Activated T-cell treated with anti-CD3 and anti-CD28 coated beads, Interleukin-2, amount 50 U/mL, for 4 hours (primary cell): Measurements from ENCODE around the gene ADAM8. TPM values are rescaled to one million over a fixed set of nuclear protein-coding genes. Genes with fewer than 3 reads are reported as not detected.

Source experiments
- ATAC-seq, 2 donors: fragments of 200-7000 bp; cut with Tn5 transposase; one replicate each; pipeline ENCODE4 v1.10.0; 2021
- DNase-seq: peaks from one replicate; pipeline ENCODE4 v3.0.0-alpha.2; 2020
- H3K27me3 Mint-ChIP-seq: one replicate; pipeline ENCODE4 v1.8.0; 2021; ENCODE audit warnings: low read depth, mixed read lengths
- H3K36me3 Mint-ChIP-seq: one replicate; pipeline ENCODE4 v1.8.0; 2022; ENCODE audit warnings: mixed read lengths; ENCODE audit not compliant: insufficient read depth
- H3K4me1 Mint-ChIP-seq: one replicate; pipeline ENCODE4 v1.8.0; 2021; ENCODE audit warnings: low read depth, mixed read lengths
- H3K4me3 Mint-ChIP-seq: one replicate; pipeline ENCODE4 v1.8.0; 2021; ENCODE audit warnings: mild to moderate bottlenecking, moderate library complexity, mixed read lengths
- H3K9me3 Mint-ChIP-seq: one replicate; pipeline ENCODE4 v1.8.0; 2021; ENCODE audit warnings: mixed read lengths
- total RNA-seq, 3 donors: library from RNA; stranded (reverse); gene quantifications; one replicate each; pipeline ENCODE4 v1.2.1, GENCODE V29; 2021

The ADAM8 gene
- total RNA-seq, 3 donors from 2014 or later, result 62.8 to 72.7 (median 70.7) TPM

DNA sequence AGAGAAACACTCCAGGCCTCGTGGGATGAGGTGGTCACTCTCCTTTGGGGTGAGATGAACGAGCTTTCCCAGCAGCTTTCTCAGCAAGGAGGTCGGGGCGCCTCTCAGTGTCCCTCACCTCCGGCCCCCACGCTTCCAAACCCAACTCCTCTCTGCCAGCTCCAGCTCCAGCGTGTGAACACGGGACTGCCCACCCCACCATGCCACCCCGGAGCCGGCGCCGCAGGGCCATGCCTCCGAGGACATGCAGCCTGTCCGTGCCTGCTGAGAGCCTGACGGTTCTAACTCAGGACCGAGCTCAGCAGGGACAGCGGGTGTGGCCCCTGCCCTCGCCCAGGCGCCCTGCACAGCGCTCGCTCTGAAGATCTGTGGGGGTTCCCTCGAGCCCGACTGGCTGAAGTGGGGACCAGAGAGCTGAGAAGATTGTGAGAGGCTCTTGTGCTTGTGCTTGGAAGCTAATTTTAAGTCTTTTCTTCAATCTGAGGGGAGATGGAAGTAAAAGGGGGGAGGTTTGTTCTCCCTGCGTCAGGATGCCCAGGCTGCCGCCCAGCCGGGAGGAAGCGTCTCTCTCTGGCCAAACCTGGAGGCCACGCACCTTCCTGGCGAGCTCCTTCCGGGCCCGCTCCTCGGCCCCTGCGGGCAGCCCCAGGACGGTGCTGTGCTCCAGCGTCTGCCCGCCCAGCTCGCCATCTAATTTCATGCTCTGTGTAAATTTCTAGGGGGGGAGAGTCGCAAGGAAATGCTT is 5.1 kb upstream of the ADAM8 start:
- ATAC-seq, result no peak
- Mint-ChIP-seq H3K36me3 (peaks cover 30% of the 10 kb centered on the region), H3K9me3 (no peaks in the 10 kb centered on the region), H3K4me3 (no peak overlapping the region), H3K27me3 (no peaks in the 10 kb centered on the region), H3K4me1 (peaks cover 21% of the 10 kb centered on the region)
- no peak for DNase-seq

- ATAC-seq (no peak), DNase-seq (no peak)
- H3K36me3 Mint-ChIP-seq, result peaks cover 22% of the 10 kb centered on the region
- H3K9me3 Mint-ChIP-seq, result no peaks in the 10 kb centered on the region
- H3K4me1 Mint-ChIP-seq, result peaks cover 21% of the 10 kb centered on the region
- H3K27me3 Mint-ChIP-seq, result no peaks in the 10 kb centered on the region
- no peak overlapping the region for H3K4me3 Mint-ChIP-seq
These were observed 4.4 kb upstream of the ADAM8 start for GRCh38 chr10:133281084-133281483.

GRCh38 chr10:133280391-133281059 is 3.9 kb upstream of the ADAM8 start:
- Mint-ChIP-seq H3K27me3 (no peaks in the 10 kb centered on the region), H3K36me3 (peaks cover 17% of the 10 kb centered on the region), H3K4me1 (peaks cover 26% of the 10 kb centered on the region), H3K9me3 (no peaks in the 10 kb centered on the region), H3K4me3 (no peak overlapping the region)
- DNase-seq, result no peak
- no peak for ATAC-seq

DNA sequence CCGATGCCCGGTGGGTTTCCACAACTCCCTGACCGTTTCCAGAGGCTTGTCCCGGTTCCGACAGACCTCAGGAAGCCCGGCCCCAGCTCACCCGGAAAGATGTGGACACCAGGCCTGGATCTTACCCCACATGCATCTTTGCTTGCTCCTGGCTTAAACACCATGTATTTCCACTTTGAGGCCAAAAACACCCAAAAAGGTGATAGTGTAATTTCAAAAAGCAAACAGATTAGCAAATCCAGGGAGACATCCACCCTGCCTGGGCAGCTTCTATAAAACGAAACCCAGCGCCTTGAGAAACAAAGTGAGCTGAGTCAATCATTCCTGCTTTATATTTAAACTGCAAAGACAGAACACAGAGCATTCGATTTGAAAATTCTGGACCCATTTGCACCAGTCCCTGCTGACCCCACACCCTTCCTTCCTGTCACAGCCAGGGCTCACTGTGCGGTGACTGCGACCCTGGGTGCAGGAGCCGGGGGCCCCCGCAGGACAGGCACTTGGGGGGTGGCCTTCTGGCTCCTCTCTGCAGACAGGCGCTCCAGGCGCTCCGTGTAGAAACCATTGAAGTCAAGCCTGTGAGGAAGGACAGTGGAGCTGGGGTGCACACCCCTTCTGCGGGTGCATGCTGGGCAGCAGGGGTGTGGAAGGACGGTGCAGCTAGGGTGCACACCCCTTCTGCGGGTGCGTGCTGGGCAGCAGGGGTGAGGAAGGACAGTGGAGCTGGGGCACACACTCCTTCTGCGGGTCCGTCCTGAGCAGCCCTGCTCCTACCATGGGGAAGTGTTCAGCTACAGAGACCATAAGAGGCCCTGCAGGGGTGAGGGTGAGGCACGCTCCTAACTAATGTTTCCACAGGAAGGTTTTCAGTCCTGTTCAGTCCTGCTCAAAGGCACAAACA is 2.9 kb upstream of the ADAM8 start:
- Mint-ChIP-seq H3K4me1 (peaks cover 32% of the 10 kb centered on the region), H3K4me3 (no peak overlapping the region), H3K9me3 (no peaks in the 10 kb centered on the region), H3K36me3 (peaks cover 11% of the 10 kb centered on the region), H3K27me3 (no peaks in the 10 kb centered on the region)
- DNase-seq, result no peak
- no peak for ATAC-seq

DNA sequence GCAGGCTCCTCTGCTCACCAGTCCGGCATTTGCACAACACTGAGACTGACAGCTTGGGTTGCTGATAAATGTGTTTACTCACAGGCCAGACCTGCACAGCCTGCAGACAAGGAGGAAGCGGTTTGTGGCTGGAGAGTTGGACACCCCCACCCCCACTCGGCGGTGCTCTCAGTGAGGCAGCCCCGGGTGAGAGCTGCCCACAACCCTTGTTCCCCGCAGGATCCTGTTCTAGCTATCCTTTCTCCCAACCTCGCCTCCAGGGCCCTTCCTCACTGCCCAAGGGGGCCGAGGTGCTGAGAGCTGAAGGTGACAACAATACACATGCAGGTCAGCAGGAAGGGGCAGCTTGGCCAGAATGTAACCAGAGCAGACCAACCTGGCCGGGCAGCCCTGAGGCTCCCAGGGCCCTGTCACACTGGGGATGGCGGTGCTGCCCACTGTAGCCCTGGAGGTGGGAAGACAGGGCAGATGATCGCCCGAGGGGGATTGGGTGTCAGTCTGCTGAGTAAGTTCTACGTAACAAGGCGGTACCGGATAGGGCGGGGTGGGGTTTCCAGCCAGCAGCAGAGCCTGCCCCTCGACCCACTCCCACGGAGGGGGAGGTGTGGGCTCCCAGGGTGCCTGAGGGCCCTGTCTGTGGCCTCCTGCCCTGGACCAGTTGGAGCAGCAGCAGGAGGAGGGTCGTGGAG is 2.1 kb upstream of the ADAM8 start:
- Mint-ChIP-seq H3K36me3 (peaks cover 10% of the 10 kb centered on the region), H3K9me3 (no peaks in the 10 kb centered on the region), H3K4me3 (peak overlapping the region; percentile 71), H3K4me1 (peaks cover 32% of the 10 kb centered on the region), H3K27me3 (no peaks in the 10 kb centered on the region)
- DNase-seq (peak; percentile 48), ATAC-seq (peak in 1 of 2 donors; percentile 3)

GRCh38 chr10:133277993-133278576 is 1.4 kb upstream of the ADAM8 start:
- peak overlapping the region; percentile 71 for H3K4me3 Mint-ChIP-seq
- peaks cover 32% of the 10 kb centered on the region for H3K4me1 Mint-ChIP-seq
- ATAC-seq, result no peak
- H3K27me3 Mint-ChIP-seq, result no peaks in the 10 kb centered on the region
- H3K9me3 Mint-ChIP-seq, result no peaks in the 10 kb centered on the region
- peaks cover 8% of the 10 kb centered on the region for H3K36me3 Mint-ChIP-seq
- no peak for DNase-seq

DNA sequence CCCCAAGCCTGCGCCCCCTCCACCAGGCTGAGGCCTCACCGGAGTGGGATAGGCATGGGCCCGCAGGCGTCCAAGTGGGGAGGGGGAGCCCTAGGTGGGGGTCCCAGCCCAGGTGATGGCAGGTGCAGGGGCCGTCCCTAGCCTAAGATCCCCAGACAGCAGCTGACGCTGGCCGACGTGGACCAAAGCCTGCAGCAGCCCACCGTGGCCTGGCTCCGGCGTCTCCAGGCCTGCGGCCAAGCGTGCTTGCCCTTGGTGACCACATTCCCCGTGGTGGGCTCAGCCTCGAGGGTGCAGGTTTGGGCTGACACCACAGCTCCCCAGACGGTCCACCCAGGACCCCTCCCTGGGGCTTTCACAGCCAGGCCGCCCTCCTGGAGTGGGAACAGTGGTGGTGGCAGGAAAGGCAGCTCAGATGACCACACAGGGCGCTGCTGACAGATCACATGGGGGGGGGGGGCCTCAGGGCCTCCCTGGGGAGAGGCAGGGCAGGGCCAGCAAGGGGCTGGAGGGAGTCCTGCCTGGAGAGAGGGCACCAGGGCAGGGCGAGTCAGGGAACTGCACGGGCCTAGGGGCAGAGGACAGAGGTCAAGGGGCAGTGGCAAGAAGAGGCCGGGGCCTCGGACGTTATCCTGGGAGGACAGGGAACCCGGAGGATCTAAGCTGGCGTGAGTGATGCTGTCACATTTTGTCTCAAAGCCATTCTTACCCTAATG is 767 bp upstream of the ADAM8 start:
- Mint-ChIP-seq H3K27me3 (no peaks in the 10 kb centered on the region), H3K36me3 (peaks cover 6% of the 10 kb centered on the region), H3K9me3 (no peaks in the 10 kb centered on the region), H3K4me3 (peak overlapping the region; percentile 71), H3K4me1 (peaks cover 32% of the 10 kb centered on the region)
- ATAC-seq, result no peak
- DNase-seq, result no peak

GRCh38 chr10:133276100-133276434 is 601 bp downstream of the ADAM8 start:
- Mint-ChIP-seq H3K36me3 (no peaks in the 10 kb centered on the region), H3K4me1 (peaks cover 32% of the 10 kb centered on the region), H3K9me3 (no peaks in the 10 kb centered on the region), H3K4me3 (peak overlapping the region; percentile 89), H3K27me3 (no peaks in the 10 kb centered on the region)
- ATAC-seq (peak in 1 of 2 donors; percentile 0), DNase-seq (no peak)

DNA sequence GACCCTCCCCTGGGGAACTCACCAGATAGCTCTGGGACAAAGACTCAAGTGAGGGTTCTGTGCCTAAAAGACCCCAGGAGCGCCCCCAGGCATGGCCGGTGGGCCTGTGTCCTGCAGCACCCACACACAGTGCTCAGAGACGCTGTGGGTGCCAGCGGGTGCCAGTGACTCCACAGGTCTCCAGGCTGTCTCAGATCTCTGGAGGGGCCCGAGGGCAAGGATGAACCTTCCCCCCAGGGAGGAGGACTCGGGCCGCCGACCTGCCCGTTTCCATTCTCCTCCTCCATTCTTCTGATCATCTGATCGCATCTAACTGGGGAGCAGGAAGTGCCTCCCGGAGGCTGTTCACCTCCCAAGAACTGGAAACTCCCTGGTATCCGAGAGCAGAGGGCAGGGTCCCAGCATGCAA is 980 bp downstream of the ADAM8 start:
- no peaks in the 10 kb centered on the region for H3K9me3 Mint-ChIP-seq
- DNase-seq, result no peak
- H3K4me3 Mint-ChIP-seq, result peak overlapping the region; percentile 89
- H3K36me3 Mint-ChIP-seq, result no peaks in the 10 kb centered on the region
- H3K27me3 Mint-ChIP-seq, result no peaks in the 10 kb centered on the region
- peaks cover 32% of the 10 kb centered on the region for H3K4me1 Mint-ChIP-seq
- ATAC-seq, result peak; percentile 29 to 36

GRCh38 chr10:133274751-133275683 is 1.7 kb downstream of the ADAM8 start:
- ATAC-seq (peak; percentile 73 to 76), DNase-seq (peak; percentile 83)
- H3K9me3 Mint-ChIP-seq, result no peaks in the 10 kb centered on the region
- H3K36me3 Mint-ChIP-seq, result no peaks in the 10 kb centered on the region
- no peaks in the 10 kb centered on the region for H3K27me3 Mint-ChIP-seq
- H3K4me3 Mint-ChIP-seq, result peak overlapping the region; percentile 89
- peaks cover 32% of the 10 kb centered on the region for H3K4me1 Mint-ChIP-seq

GRCh38 chr10:133273534-133274143 is 3.0 kb downstream of the ADAM8 start:
- Mint-ChIP-seq H3K36me3 (no peaks in the 10 kb centered on the region), H3K4me3 (no peak overlapping the region), H3K4me1 (peaks cover 26% of the 10 kb centered on the region), H3K27me3 (no peaks in the 10 kb centered on the region), H3K9me3 (no peaks in the 10 kb centered on the region)
- no peak for ATAC-seq
- DNase-seq, result no peak

DNA sequence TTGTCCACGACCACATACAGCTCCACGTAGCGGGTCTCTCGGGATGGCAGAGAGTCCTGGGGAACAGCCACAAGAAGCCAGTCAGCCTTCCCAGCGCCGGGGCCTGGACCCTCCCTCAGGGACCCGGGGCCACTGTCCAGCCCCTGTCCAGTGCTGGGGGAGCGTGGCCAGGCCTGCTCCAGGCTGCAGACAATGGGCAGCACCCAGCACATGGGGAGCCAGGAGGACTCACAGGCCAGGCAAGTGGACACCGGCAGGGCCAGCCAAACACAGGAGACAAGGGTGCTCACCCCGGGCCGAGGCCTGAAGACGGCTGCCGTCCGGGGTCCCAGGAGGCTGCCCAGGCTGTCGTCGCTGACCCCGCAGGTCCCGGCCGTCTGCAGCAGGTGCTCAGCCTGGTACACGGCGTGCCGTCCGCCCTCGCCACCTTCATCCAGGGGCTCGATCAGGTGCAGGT is 3.7 kb downstream of the ADAM8 start:
- H3K36me3 Mint-ChIP-seq, result no peaks in the 10 kb centered on the region
- DNase-seq, result no peak
- no peaks in the 10 kb centered on the region for H3K9me3 Mint-ChIP-seq
- peaks cover 20% of the 10 kb centered on the region for H3K4me1 Mint-ChIP-seq
- no peaks in the 10 kb centered on the region for H3K27me3 Mint-ChIP-seq
- no peak for ATAC-seq
- no peak overlapping the region for H3K4me3 Mint-ChIP-seq
